ENCODE results near the gene EEF1AKMT4. TPM values are rescaled to one million over a fixed set of nuclear protein-coding genes. Genes with fewer than 3 reads are reported as not detected.
A peak's percentile ranks its signal among the peaks of the same experiment; 100 is the strongest.

Gene EEF1AKMT4
- total RNA-seq, 6 experiments from 2014 or later, result 4.9 to 19.4 (median 7.1) TPM

DNA sequence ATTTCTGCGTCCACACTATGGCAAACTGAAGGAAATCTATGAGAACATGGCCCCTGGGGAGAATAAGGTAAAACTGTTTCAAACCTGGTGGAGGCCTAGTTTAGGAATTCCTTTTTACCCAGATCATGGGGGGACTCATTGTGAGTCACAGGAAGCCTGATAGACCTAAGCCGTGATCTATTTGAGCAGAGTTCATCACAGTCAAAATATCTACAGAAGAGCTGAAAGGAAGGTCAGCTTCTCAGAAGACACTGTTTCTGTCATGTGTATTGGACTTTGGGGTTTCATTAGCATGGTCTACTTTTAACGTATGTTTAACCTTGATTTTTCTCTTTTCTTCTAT is 50.9 kb downstream of the EEF1AKMT4 start:
- peaks cover 0 to 8% (median 6%) of the 10 kb centered on the region in 4 donors for H3K4me1 ChIP-seq
- H3K36me3 ChIP-seq, result peaks cover 8 to 49% (median 25%) of the 10 kb centered on the region in 4 donors
- ATAC-seq (no peak), DNase-seq (no peak)
- TF ChIP-seq, protein P1, sequence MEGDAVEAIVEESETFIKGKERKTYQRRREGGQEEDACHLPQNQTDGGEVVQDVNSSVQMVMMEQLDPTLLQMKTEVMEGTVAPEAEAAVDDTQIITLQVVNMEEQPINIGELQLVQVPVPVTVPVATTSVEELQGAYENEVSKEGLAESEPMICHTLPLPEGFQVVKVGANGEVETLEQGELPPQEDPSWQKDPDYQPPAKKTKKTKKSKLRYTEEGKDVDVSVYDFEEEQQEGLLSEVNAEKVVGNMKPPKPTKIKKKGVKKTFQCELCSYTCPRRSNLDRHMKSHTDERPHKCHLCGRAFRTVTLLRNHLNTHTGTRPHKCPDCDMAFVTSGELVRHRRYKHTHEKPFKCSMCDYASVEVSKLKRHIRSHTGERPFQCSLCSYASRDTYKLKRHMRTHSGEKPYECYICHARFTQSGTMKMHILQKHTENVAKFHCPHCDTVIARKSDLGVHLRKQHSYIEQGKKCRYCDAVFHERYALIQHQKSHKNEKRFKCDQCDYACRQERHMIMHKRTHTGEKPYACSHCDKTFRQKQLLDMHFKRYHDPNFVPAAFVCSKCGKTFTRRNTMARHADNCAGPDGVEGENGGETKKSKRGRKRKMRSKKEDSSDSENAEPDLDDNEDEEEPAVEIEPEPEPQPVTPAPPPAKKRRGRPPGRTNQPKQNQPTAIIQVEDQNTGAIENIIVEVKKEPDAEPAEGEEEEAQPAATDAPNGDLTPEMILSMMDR (IDR thresholded peaks at IDR 0.05), result no peak
- TF ChIP-seq POLR2A (IDR thresholded peaks at IDR 0.05), result no peak
- intact Hi-C loops (cut with DNase I), result loop anchor here in 1 of 2 donors (10.0 kb wide), 1 partner anchor 136 kb away; no protein-coding TSS in a partner anchor
- no peaks in the 10 kb centered on the region for H3K27me3 ChIP-seq
- WGBS (ENCODE audit: insufficient coverage, low coverage, low lambda C conversion rate, missing lambda C conversion rate), result 67% methylated on average over 3 of the region's 3 CpGs
- peak overlapping the region in 2 of 3 donors; percentile 69 to 99 for H3K4me3 ChIP-seq
- no peak overlapping the region for H3K27ac ChIP-seq
- H3K9me3 ChIP-seq, result no peaks in the 10 kb centered on the region

DNA sequence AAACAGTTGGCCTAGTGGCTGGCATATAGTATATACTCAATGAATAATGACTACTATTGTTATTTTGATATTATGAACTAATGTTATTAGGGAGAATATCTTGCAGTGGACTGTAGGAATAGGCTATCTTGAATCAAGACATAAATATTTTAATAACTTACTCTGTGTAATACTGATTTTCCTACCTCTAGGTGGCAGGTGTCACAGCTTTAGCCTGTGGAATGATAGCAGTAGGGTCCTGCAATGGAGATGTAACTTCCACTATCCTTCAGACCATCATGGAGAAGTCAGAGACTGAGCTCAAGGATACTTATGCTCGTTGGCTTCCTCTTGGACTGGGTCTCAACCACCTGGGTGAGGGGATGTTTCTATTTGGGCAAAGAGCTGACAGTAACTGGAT is 56.1 kb downstream of the EEF1AKMT4 start:
- no peaks in the 10 kb centered on the region for H3K4me1 ChIP-seq
- no peak overlapping the region for H3K4me3 ChIP-seq
- TF ChIP-seq, protein P1 (IDR thresholded peaks at IDR 0.05), result peak; percentile 27 to 48 (median 36)
- no peak for TF ChIP-seq POLR2A (IDR thresholded peaks at IDR 0.05)
- H3K27ac ChIP-seq, result no peak overlapping the region
- peaks cover 16 to 79% (median 44%) of the 10 kb centered on the region in 4 donors for H3K36me3 ChIP-seq
- WGBS (ENCODE audit: insufficient coverage, low coverage, low lambda C conversion rate, missing lambda C conversion rate), result 45% methylated on average over 1 of the region's 1 CpG
- no peaks in the 10 kb centered on the region for H3K9me3 ChIP-seq
- ATAC-seq (peak; percentile 43 to 58 (median 46)), DNase-seq (no peak)
- no peaks in the 10 kb centered on the region for H3K27me3 ChIP-seq
- intact Hi-C loops (cut with DNase I), result loop anchor here in 1 of 2 donors (10.0 kb wide), 1 partner anchor 141 kb away; no protein-coding TSS in a partner anchor

DNA sequence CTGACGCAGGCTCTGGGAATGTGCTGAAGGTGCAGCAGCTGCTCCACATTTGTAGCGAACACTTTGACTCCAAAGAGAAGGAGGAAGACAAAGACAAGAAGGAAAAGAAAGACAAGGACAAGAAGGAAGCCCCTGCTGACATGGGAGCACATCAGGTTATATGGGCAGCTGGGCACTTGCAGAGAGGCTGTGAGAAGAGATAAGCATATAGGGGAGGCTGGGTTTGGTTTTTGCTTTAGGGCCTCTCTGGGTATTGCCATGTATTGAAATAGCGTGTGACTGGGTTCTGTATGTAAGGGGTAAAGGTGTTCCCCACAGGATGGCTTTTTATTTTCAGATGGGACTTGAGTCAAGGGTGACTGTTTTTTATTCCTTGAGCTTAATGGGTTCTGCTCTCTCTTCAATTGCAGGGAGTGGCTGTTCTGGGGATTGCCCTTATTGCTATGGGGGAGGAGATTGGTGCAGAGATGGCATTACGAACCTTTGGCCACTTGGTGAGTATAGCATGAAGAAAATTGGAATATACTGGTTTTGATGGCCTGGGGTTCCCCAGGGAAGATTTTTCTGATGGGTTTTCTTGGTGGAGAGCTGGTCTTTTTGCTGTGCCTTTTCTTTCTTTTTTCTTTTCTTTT is 57.0 kb downstream of the EEF1AKMT4 start:
- Histone ChIP-seq H3K4me3 (no peak overlapping the region), H3K9me3 (no peaks in the 10 kb centered on the region), H3K4me1 (peaks cover 0 to under 1% (median 0%) of the 10 kb centered on the region in 4 donors), H3K27ac (no peak overlapping the region), H3K36me3 (peaks cover 15 to 72% (median 43%) of the 10 kb centered on the region in 4 donors), H3K27me3 (no peaks in the 10 kb centered on the region)
- TF ChIP-seq, protein P1 (IDR thresholded peaks at IDR 0.05), result no peak
- no peak for TF ChIP-seq POLR2A (IDR thresholded peaks at IDR 0.05)
- DNase-seq (no peak), ATAC-seq (no peak)
- intact Hi-C loops (cut with DNase I), result loop anchor here in 1 of 2 donors (10.0 kb wide), 1 partner anchor 142 kb away; no protein-coding TSS in a partner anchor
- WGBS (ENCODE audit: insufficient coverage, low coverage, low lambda C conversion rate, missing lambda C conversion rate), result 84% methylated on average over 2 of the region's 4 CpGs

DNA sequence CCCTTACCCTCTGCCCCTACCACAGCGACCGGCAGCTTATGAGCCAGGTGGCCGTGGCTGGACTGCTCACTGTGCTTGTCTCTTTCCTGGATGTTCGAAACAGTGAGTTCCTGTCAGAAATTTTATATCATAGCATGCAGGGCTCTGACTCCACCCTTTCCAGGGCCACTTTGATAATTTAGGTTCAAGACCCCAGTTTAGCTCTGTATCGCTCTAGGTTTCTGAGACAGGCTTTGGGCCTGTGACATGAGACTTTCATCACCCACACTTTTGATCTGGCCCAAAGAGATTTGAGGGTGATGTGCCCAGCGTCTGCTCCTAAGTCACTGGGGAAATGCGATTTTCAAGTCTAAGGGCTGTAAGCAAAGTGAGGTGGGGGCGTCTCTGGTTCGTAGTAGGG is 58.4 kb downstream of the EEF1AKMT4 start:
- Histone ChIP-seq H3K27me3 (no peaks in the 10 kb centered on the region), H3K4me3 (no peak overlapping the region), H3K36me3 (peaks cover 4 to 58% (median 32%) of the 10 kb centered on the region in 4 donors), H3K9me3 (no peaks in the 10 kb centered on the region), H3K27ac (no peak overlapping the region), H3K4me1 (peaks cover 0 to 5% (median 0%) of the 10 kb centered on the region in 4 donors)
- 100% methylated on average over 3 of the region's 9 CpGs for WGBS (ENCODE audit: insufficient coverage, low coverage, low lambda C conversion rate, missing lambda C conversion rate)
- ATAC-seq, result no peak
- TF ChIP-seq, protein P1 (IDR thresholded peaks at IDR 0.05), result no peak
- no peak for TF ChIP-seq POLR2A (IDR thresholded peaks at IDR 0.05)
- no peak for DNase-seq
- intact Hi-C loops (cut with DNase I), result loop anchor here in 1 of 2 donors (10.0 kb wide), 1 partner anchor 143 kb away; no protein-coding TSS in a partner anchor

MicroRNA genes within 50 kb of the gene (microRNA counts, 767-probe panel; counts per million panel counts)
- 237 counts per million for microRNA hsa-miR-1224-3p
- 237 counts per million for microRNA hsa-miR-1224-5p

Small RNA genes lying within 50 kb of the gene (microRNA-seq; reads per million reads assigned to microRNA genes)
- 0.29 to 3.2 reads per million in 2 donors for gene MIR1224

Small RNA genes lying within 50 kb of the gene (small RNA-seq; reads per million reads assigned to genes)
- 0 to 1.0 reads per million in 2 experiments for gene MIR1224

Other genes starting within 250 kb of the EEF1AKMT4 start
- gene ABCC5, start 231.8 kb upstream of the EEF1AKMT4 start, total RNA-seq, result 1 to 10 TPM; 5.5 to 9.4 (median 7.6) TPM
- not detected for gene HTR3D, start 217.9 kb upstream of the EEF1AKMT4 start, total RNA-seq
- gene HTR3C, start 196.6 kb upstream of the EEF1AKMT4 start, total RNA-seq, result not detected
- not detected for gene HTR3E, start 152.6 kb upstream of the EEF1AKMT4 start, total RNA-seq
- gene EIF2B5, start 114.3 kb upstream of the EEF1AKMT4 start, total RNA-seq, result 10 to 100 TPM; 16.7 to 25.6 (median 20.5) TPM
- gene DVL3, start 94.3 kb upstream of the EEF1AKMT4 start, total RNA-seq, result 10 to 100 TPM; 18.9 to 28.1 (median 21.8) TPM
- 100 to 1,000 TPM in 4 of 6 experiments, 10 to 100 TPM in 2; 87.4 to 119 (median 105) TPM for gene AP2M1, start 74.8 kb upstream of the EEF1AKMT4 start, total RNA-seq
- 10 to 100 TPM; 33.7 to 40.6 (median 38.5) TPM for gene ABCF3, start 63.5 kb upstream of the EEF1AKMT4 start, total RNA-seq
- gene VWA5B2, start 20.1 kb upstream of the EEF1AKMT4 start, total RNA-seq, result under 1 TPM in 3 of 6 experiments, not detected in 3; 0.21 to 0.59 (median 0.25) TPM
- 100 to 1,000 TPM in 2 of 6 experiments, 10 to 100 TPM in 4; 29.3 to 130 (median 35.5) TPM for gene ALG3, start 710 bp upstream of the EEF1AKMT4 start, total RNA-seq
- gene CAMK2N2, start 11.9 kb downstream of the EEF1AKMT4 start, total RNA-seq, result under 1 TPM in 3 of 6 experiments, not detected in 3; 0.21 to 0.42 (median 0.24) TPM
- not detected for gene ECE2, start 26.4 kb downstream of the EEF1AKMT4 start, total RNA-seq
- gene PSMD2, start 49.6 kb downstream of the EEF1AKMT4 start, total RNA-seq, result 100 to 1,000 TPM in 3 of 6 experiments, 10 to 100 TPM in 3; 85.5 to 153 (median 103) TPM
- gene EIF4G1, start 64.9 kb downstream of the EEF1AKMT4 start, total RNA-seq, result 100 to 1,000 TPM; 262 to 368 (median 291) TPM
- gene FAM131A, start 87.9 kb downstream of the EEF1AKMT4 start, total RNA-seq, result 1 to 10 TPM; 2.4 to 6.5 (median 3.1) TPM
- 1 to 10 TPM; 1.8 to 2.9 (median 2.5) TPM for gene CLCN2, start 111.9 kb downstream of the EEF1AKMT4 start, total RNA-seq
- 10 to 100 TPM; 27.4 to 65.7 (median 35.3) TPM for gene POLR2H, start 112.0 kb downstream of the EEF1AKMT4 start, total RNA-seq
- gene THPO, start 128.5 kb downstream of the EEF1AKMT4 start, total RNA-seq, result 10 to 100 TPM in 3 of 6 experiments, 1 to 10 TPM in 3; 8.2 to 12.1 (median 10.5) TPM
- 10 to 100 TPM; 19.5 to 97.2 (median 64.8) TPM for gene CHRD, start 130.4 kb downstream of the EEF1AKMT4 start, total RNA-seq